IPS-NIHi11 (cell line): ENCODE results near the gene ZMIZ1.

Source experiments
- DNase-seq: peaks from one replicate; pipeline ENCODE4 v3.0.0; 2012; ENCODE audit warnings: mixed read lengths, low spot score

Gene ZMIZ1

DNA sequence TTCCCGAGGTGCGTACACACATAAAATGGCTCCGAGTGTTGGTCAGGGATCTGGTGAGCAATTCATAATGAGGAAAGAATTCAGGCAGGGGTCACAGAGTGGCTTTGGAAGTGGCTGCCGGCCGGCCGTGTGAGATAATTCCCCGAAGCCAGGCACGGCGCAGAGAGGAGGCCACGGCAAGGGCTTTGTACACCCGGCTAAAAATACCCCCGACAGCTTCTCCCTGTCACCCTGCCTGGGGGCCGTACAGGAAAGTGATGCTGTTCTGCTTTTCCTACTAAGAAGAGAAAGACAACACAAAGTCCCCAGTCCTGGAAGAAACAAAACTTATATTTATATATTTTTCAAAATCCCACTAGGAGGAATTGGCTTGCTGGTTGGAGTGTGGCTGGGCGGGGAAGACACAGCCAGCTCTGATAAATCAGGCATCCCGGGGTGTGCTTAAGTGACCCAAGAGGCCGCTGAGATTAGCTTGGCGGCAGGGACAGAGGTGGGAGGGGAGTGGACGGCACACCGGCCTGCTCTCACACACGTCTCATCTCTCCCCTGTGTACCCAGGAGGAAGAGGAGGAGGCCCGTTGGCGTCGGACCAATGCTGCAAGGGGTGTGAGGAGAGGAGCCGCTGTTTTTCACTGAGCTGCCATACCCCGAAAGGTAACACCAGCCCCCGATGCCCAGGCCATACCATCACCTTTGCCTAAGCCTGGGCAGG is 70.5 kb downstream of the ZMIZ1 start:
- no peak for DNase-seq

DNA sequence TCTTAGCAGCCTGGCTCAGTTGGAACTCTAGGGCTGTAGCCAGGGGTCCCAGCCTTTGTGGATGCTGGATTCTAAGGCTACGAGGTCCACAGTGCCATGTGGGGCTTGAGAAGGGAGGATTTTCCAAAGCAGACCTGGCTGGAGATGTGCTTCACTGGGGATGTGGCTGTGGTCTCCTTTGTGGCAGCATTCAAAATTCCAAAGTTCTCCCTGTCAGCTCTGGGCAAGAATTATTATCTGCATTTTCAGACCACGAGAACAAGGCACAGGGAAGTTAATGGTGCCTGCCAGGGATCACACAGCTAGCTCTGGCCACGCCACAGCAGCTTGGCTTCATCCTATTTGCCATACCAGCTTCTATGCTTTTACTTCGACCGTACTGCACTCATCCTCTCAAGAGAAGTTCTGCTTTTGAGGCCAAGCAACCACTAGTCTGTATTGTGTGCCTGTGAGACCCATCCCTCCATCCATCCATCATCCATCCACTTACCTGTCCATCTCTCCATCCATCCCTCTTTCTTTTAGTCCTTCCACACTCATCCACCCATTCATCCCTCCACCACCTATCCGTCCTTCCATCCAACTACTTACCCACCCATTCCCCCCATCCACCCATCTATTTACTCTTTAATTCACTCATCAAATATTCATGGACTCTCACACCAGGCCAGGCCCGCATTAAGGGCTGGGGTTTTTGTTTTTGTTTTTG is 71.5 kb downstream of the ZMIZ1 start:
- no peak for DNase-seq

DNA sequence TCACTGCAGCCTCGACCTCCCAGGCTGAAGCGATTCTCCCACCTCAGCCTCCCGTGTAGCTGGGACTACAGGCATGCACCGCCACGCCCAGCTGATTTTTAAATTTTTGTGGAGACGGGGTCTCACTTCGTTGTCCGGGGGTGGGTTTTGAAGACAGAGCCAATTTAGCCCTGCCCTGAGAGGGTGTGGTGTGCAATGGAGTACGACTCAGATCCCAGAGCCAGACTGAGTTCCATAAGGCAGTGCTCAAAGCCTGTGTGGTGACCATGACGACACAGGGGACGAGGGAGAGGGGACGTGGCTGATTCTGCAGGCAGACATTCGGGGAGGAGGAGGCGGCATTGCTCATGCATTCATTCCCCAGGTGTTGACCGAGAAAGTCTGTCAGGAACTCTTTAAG is 72.1 kb downstream of the ZMIZ1 start:
- DNase-seq = no peak

DNA sequence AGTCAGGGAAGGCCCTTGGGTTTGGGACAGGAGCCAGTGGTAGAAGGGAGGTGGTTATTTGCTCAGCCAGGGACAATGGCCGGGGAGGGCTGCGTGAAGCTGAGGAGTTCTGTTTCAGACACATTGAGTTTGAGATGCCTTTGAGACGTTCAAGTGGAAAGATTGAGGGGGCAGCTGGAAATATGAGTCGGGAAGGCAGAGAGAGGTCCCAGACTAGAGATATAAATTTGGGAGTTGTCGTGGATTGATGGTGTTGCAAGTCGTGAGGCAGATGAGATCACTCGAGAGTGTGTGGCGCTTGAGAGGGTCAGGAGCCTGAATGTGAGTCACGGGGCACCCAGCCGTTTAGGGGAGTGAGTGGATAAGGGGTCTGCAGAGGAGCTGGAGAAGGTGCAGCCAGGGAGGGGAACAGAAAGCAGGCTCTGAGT is 73.3 kb downstream of the ZMIZ1 start:
- no peak for DNase-seq

DNA sequence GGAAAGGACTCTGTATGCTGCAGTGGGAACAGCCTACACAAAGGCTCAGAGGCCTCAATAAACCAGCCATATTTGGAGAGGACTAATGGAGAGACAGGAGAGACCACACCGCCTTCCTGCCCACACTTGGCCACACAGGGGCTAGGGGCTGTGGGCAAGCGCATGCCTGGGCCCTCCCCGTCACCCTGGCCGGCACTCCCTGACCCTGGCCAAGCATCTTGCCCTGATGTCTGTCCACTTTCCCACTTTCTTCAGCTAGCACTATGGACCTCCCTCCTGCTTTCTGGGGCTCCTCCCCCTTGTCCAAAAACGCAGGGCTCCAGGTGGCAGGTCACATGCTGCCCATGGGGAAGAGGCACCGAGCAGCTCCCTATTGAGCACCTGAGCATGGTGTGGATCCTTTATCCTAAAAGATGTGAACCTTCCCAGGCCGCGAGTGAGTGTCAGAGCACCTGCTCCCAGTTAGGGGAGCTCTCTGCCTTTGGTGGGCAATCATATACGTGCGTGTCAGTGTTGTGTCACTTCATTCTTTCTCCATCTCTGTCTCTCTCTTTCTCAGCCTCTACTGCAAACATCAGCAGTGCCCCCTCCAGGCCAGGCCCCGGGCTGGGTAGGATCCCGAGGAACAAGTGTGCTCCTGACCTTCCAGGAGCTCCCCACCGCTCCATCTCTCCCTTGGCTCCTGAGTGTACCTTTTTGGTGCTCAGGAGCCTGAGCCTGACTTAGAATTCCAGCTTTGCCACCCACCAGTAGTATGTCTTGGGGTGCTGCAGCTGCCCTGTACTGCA is 74.0 kb downstream of the ZMIZ1 start:
- DNase-seq = no peak

DNA sequence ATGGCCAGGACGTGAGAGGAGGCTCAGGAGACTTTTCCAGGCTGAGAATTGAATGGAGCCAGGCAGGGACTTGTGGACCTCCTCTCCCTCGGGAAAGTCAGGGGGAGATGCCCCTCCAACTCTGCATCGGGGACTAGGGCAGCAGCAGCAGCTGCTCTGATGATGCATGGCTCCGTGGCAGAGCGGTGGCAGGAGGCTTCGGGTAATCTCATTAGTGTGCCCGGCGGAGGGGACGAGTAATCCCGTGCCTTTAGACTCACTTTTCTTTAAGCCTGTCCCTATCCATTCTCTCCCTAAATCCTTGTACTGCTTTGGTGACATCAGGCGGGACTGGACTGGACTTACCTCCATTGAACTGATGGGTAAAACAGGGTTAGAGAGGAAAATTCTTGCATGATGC is 75.1 kb downstream of the ZMIZ1 start:
- DNase-seq = no peak

DNA sequence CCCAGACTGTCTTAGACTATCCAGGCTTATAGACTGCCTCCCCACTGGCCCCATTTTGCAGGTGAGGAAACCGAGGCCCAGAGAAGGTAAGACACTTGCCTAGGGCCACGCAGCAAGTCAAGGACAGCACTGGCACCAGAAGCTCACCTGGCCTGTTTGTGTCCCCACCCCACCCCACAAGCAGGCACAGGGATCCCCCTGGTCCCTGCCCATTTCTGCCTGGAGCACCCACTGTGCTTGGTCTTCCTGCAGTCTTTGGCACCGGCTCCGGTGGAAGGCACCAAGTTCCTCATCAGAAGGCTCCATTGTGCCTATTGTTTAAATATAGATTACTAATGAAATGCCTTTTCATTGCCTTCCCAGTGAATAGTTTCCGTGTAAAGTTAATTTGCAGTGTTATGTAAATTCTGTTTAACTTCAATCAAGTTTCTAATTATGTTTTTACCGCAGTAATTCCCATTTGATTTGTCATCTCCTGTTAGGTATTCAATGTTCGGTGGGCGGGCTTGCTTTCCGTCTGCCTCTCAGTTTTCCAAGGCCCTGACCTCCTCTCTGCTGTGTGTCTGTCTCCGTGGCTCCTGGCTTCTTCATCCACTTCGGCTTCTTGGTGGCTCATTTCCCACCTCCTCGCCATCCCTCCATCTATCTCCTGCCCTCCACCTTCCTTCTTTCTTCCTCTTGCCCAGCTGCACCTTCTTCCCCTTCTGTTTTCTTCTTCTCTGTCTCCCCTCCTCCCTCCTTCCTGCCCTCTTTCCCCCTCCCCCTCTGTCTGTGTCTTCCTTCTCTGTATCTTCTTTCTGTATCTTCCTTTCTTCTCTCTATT is 75.8 kb downstream of the ZMIZ1 start:
- DNase-seq = no peak

DNA sequence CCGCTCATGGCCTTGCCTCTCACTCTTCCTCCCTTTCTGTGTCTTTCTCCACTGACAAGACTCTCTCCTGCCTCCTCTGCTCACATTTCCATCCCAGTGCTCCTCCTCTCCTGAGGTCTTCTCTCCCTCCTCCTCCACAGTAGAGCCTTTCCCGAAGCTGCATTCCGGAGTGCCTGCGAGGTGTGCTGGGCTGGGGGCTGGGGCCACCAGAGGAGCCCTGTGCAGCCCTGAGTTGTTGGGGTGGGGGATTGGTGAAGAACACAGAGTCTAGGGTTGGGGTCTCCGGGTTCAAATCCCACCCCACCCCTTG is 76.4 kb downstream of the ZMIZ1 start:
- DNase-seq = no peak

DNA sequence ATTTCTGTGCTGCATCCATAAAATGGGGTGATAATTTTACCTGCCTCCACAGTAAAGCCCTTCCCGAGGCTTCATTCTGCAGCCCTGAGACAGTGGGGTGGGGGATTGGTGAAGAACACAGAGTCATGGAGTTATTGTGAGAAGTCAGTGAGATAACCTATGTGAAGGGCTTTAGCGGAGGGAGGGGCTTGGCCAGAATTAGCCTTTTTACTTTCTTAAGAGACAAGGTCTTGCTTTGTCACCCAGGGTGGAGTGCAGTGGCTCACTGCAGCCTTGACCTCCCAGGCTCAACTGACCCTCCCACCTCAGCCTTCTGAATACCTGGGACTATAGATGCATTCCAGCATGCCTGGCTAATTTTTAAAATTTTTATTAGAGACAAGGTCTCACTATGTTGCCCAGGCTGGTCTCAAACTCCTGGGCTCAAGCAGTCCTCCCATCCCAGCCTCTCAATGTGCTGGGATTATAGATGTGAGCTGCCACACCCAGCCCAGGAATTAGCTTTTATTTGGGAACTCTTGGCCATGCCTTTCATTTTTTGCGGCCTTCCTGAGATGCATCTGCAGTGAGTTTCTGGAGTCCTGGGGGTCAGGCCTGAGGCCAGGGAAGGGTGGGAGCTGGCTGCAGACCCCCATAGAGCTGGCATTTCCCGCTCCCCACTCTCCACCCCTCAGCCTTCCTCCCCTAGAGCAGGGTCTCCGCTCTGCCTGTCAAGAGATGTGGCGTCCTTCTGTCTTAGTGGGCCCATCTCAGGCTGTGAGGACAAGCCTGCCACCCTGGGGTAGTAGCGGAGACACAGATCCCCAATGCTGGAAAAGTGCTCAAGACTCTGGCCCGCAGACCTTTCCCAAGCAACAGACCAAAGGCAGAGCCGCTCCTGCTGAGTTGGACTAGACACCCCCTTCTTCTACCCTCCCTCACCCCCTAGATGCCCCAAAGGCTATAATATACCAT is 77.0 kb downstream of the ZMIZ1 start:
- DNase-seq = no peak

DNA sequence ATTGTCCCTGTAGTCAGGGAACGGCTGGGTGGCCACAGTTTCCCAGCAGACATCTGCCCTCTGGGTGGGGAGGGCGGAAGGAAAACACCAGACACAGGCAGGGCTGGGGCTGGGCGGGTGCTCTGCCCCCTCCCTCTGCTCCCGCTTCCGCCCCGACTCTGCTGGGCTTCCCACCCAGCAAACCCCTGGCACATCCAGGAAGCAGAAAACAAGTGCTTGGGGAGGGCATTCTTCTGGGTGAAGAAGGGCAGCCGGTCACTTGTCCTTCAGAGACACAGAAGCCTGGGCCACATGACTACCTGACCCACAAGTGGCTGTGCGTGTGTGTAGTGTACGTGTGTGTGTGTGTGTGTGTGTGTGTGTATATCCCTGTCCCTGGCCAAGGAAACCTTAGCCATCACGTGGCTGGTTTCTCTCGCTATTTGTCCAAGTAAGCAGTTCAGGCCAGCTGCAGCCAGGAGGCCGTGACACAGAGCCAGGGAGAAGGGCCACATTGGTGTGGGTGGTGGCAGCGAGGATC is 77.9 kb downstream of the ZMIZ1 start:
- no peak for DNase-seq

DNA sequence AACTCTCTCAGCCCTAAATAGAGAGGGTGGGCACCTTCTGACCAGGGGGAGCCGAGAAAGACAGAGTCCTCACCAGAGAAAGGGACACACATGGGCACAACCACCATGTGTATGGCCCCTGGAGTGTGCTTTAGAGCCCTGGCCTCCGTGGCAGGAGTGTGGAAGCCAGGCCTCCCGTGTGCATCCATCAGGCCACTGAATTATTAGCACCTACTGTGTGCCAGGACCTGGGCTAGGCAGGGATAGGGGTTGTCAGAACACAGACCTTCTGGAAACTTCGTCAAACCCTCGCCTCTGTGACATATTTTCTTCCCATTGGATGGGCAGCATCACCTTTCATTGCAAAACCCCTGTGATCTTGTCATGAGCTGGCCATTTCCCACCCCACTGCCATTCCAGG is 78.5 kb downstream of the ZMIZ1 start:
- no peak for DNase-seq

DNA sequence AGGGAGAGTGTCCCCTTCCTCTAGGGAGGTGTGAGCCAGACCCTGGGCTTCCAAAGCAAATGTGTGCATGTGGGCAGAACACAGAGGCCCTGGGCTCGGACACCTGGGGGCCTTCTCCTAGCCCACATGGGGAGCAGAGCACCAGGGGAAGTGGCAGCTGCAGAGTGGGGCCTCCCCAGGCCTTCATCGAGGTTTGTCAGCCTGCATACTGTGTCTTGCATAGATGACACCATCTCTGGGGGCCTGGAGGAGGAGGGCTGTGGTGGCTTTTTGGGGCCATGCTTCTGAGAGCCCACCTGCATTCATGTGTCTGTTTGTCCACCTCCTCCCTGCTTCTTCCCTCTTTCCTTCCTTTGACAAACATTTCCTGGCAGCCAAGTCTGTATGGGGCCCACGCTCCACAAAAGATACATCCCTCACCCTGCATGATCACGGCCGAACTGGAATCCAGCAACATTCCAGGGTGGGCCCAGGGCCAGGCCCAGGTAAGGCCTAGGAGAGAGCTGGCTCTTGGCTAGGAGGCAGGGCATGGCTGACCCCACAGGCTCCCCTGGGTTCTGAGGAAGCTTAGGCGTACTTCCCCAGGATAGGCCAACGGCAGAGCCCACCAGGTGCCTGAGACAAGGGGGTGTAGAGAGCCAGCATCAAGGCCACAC is 79.2 kb downstream of the ZMIZ1 start:
- DNase-seq = no peak

DNA sequence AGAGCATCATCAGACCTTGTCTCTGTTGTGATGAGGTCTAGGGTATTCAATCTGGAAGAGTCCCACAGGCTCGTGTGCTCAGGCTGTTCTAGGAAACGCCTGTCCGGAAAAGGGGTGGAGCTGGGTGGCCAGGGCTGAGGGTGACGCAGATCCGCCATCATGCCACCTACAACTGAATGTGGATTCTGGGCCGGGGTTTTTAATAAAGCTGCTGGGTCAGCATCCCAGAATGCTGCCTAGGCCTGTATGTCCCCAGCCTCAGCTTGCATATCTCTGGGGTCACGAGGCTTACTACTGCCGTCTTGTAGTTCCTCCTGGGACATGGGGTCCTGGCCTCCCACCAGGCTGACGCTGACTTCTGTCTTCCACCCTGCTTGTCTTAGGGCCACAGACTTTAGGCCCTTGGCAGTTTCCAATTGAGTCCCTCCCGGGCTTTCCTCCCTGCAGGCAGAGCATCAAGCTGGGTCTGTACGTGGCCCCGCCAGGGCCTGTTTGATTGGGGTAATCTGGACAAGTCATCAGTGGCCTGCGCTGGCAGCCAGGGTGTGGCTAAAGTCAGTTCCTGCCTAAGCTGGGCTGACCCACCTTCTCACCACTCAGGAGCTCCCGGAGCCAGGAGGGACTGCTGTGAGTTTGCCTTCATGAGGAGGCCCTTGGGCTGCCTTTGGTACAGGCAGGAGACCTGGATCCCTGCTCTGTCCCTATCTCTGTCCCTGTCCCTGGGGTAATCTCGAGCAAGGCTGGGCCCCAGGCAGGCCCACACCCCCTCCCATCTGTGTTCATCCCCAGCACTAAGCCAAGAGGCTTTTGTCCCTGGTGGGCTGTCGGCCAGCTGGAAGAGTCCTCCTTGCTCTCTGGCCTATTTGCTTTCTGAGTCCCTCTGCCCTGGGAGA is 79.9 kb downstream of the ZMIZ1 start:
- DNase-seq = no peak

DNA sequence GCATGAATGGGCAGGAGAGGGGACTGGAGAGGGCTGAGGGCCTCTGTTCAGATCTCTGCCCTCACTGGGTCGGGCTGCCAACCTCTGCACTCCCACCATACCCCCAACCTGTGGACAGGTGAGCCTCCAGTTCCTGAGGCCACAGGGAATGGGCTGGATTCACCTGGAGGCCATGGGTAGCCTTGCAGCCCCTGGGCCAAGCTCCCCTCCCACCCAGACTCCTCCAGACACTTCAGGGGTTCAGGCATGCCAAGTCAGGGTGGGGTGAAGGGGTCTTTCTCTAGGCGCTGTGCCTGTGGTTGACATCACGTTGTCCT is 80.5 kb downstream of the ZMIZ1 start:
- no peak for DNase-seq

DNA sequence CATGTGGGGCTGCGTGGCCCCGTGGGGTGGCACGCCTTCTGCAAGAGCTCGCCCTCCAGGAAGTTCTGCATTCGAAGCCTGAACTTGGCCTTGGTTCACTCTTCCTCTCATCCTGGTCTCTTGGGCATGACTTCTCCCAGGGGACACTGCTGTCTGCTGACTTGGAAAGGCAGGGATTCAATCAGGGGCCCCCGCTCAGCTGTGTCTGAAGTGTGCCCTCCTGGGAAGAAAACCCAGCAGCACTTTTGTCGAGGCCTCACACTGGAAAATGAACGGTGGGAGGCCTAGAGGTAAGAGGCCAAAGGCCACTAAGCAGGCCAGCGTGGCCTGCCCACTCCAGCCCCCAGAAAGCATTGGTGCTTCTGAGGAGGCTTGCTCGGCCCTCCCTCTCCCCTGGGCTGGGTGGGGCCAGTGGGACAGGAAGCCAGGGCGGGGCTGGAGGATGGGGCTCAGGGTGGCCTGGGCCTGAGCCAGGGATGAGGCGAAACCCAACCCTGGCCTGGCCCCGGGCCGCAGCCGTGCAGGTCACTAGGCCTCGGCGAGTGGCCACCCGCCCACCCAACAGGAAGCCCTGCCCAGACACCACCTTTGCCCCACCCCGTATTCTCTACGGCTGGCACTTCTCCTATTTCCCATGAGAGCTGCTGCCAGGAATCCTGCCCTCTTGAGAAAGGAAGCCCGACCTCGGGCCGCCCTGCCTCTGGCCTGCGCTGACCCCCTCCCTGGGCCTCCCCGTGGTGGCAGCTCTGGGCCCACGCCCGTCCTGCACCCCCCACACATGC is 81.1 kb downstream of the ZMIZ1 start:
- peak; percentile 76 for DNase-seq

DNA sequence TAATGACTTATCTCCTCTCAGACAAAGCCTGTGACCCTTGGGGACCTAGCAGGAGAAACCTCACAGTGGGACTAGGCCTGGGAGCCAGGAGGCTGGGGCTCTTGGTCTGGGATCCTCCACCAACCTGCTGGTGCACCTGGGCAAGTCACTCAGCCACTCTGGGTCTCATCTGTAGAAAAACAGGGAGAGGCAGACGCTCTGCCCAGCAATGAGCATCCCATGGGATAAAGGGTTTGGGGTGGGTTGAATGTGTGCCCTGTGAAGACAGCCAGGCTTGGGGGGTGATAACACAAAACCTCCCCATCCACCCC is 81.6 kb downstream of the ZMIZ1 start:
- DNase-seq = no peak

DNA sequence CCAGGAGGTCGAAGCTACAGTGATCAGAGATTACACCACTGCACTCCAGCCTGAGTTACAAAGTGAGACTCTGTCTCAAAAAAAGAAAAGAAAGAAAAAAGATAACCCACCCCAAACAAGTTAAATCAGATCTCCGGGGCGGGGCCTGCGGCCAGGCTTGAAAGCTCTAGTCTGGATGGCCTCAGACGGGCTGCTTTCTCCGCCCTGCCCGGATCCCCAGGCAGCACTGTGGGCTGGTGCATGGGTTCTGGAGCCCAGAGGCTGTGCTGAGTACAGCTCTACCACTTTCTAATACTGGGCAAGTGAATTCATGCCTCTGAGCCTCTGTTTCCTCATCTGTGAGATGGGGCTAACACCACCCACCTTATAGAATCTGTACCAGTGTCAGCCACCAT is 83.7 kb downstream of the ZMIZ1 start:
- no peak for DNase-seq

DNA sequence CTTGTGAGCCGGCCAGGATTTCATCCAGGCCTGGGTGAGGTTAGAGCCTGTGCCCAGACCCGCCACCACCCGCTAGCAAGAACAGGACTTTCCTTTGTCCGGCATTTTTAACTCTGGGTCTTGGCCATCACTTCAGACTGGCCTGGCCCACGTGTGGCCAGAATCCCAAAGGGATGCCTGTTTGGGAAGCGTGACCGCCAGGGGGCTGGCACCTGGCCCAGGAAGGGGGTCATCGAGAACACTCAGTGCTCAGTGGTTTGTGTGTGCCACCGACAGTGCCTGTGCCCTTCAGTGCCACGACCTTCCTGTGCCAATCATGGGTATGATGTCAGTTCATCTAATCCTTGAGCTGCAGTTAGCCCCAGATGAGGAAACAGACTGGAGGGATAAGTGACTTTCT is 85.0 kb downstream of the ZMIZ1 start:
- no peak for DNase-seq
